Keratinocyte (primary cell): ENCODE results near the gene CEP78.

Experiments
- EZH2 ChIP-seq: IDR thresholded peaks from one replicate; pipeline ENCODE4 v1.6.1; 2012; ENCODE audit warnings: inconsistent platforms, mild to moderate bottlenecking, low read length, moderate library complexity
- TF ChIP-seq, protein P1 (sequence below), 3 experiments: IDR thresholded peaks in 1 of 3; conservative IDR thresholded peaks in 1 of 3; optimal IDR thresholded peaks in 1 of 3; 2 replicates in 2 of 3; 3 replicates in 1 of 3; pipeline versions ENCODE3 to v1.5.1; 2011; ENCODE audit warnings: low read length in 3 of 3, mild to moderate bottlenecking in 3 of 3, moderate library complexity in 2 of 3, control low read depth in 1 of 3, inconsistent platforms in 1 of 3; ENCODE audit not compliant: insufficient read depth in 2 of 3; ENCODE audit errors: extremely low read depth in 1 of 3

DNA sequence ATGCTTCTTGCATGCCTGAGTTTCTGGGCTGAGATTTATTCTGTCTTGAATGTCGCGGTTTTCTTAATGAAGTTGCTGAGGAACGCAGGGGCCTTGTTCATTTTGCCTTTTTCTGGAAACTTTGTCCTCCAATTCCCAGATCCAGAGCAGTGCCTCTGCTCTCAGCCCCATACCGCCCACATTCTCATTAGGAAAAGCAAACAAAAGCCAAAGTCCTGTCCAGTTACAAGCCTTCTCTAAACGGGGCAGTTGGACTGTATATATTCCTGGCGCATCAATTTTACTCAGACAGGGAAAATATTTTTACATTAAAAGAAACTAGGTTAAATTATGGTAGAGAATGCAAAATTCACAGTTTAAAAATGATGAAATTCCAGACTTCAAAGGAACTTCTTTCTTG lies 59.9 kb downstream of the CEP78 start:
- TF ChIP-seq, protein P1, sequence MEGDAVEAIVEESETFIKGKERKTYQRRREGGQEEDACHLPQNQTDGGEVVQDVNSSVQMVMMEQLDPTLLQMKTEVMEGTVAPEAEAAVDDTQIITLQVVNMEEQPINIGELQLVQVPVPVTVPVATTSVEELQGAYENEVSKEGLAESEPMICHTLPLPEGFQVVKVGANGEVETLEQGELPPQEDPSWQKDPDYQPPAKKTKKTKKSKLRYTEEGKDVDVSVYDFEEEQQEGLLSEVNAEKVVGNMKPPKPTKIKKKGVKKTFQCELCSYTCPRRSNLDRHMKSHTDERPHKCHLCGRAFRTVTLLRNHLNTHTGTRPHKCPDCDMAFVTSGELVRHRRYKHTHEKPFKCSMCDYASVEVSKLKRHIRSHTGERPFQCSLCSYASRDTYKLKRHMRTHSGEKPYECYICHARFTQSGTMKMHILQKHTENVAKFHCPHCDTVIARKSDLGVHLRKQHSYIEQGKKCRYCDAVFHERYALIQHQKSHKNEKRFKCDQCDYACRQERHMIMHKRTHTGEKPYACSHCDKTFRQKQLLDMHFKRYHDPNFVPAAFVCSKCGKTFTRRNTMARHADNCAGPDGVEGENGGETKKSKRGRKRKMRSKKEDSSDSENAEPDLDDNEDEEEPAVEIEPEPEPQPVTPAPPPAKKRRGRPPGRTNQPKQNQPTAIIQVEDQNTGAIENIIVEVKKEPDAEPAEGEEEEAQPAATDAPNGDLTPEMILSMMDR (optimal IDR thresholded peaks at IDR 0.05 in 1 of 3, IDR thresholded peaks at IDR 0.05 in 1 of 3, conservative IDR thresholded peaks at IDR 0.05 in 1 of 3; ENCODE audit: extremely low read depth in 1 of 3, insufficient read depth in 2 of 3, low read length in 3 of 3): no peak
- no peak for TF ChIP-seq EZH2
